ENCODE measurements around the gene PI16.

The PI16 gene

DNA sequence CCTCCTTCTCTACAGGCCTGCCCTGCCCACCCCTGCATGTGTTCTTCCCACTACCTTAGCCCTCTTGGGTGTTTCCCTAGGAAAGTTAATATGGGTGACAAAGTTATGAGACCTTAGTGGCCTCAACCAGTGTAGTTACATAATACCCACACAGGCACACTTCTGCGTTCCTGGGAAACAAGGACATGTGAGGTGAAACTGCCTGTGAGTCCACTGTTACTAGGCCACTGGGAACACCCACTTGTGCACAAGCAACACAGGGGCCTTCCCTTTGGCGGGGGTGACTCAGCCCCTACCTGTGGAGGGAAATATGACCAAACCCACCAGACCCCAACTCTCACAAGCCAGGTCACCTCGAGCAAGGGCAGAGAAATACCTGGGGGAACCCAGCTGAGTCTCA is 12.8 kb downstream of the PI16 start:
- Histone ChIP-seq H3K4me1 (ENCODE audit: control extremely low read depth in 1 of 4, control insufficient read depth in 4 of 4, insufficient read depth in 4 of 4, low read length in 3 of 4) (peaks cover 3 to 24% (median 22%) of the 10 kb centered on the region in 4 experiments), H3K27ac (ENCODE audit: insufficient read depth in 1 of 2, low read depth in 1 of 2, low read length in 2 of 2, poor library complexity in 1 of 2, severe bottlenecking in 2 of 2) (no peak overlapping the region), H3K27me3 (replicated peaks in 2 of 5; ENCODE audit: control insufficient read depth in 4 of 5, insufficient read depth in 5 of 5, low read length in 4 of 5) (peaks cover 0 to under 1% (median 0%) of the 10 kb centered on the region in 5 experiments), H3K9me3 (ENCODE audit: control extremely low read depth in 1 of 5, control insufficient read depth in 4 of 5, insufficient read depth in 2 of 5, low read depth in 1 of 5, low read length in 4 of 5) (no peaks in the 10 kb centered on the region), H3K4me3 (ENCODE audit: control insufficient read depth in 1 of 7, extremely low read depth in 1 of 7, insufficient read depth in 4 of 7, low read depth in 2 of 7, low read length in 6 of 7) (no peak overlapping the region), H3K36me3 (ENCODE audit: control insufficient read depth in 4 of 4, insufficient read depth in 4 of 4, low read length in 3 of 4) (peaks cover 14 to 58% (median 48%) of the 10 kb centered on the region in 4 experiments)
- WGBS (ENCODE audit: insufficient coverage), result no CpG with 5 or more reads among the region's 3 CpGs
- DNase-seq, result no peak
- ChIA-PET POLR2A (no interaction called here), CTCF (interaction anchor here (0.9 to 2.3 kb wide), 3 partner anchors 14 to 51 kb away, joined by 3 to 10 read pairs (median 5); no protein-coding TSS in a partner anchor)

DNA sequence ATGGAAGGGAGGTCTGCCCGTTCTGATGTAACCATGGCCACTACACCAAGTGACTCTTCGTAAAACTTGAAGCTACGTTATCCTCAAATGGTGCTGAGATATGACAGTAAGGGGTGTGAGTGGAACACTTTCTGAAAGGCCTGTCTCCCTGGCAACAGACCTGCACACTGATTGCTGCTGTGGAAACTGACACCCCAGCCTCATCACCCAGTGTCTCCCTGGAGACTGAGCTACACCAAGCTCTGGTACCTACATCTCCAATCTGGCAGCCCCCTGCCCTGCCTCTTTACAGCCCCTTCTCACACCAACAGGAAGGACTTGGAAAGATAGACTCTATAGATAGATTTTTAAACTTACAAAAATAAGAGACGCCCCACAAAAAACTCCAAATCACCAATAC is 13.2 kb downstream of the PI16 start:
- Histone ChIP-seq H3K4me3 (ENCODE audit: control insufficient read depth in 1 of 7, extremely low read depth in 1 of 7, insufficient read depth in 4 of 7, low read depth in 2 of 7, low read length in 6 of 7) (no peak overlapping the region), H3K36me3 (ENCODE audit: control insufficient read depth in 4 of 4, insufficient read depth in 4 of 4, low read length in 3 of 4) (peaks cover 17 to 62% (median 52%) of the 10 kb centered on the region in 4 experiments), H3K27ac (ENCODE audit: insufficient read depth in 1 of 2, low read depth in 1 of 2, low read length in 2 of 2, poor library complexity in 1 of 2, severe bottlenecking in 2 of 2) (no peak overlapping the region), H3K27me3 (replicated peaks in 2 of 5; ENCODE audit: control insufficient read depth in 4 of 5, insufficient read depth in 5 of 5, low read length in 4 of 5) (no peaks in the 10 kb centered on the region), H3K9me3 (ENCODE audit: control extremely low read depth in 1 of 5, control insufficient read depth in 4 of 5, insufficient read depth in 2 of 5, low read depth in 1 of 5, low read length in 4 of 5) (no peaks in the 10 kb centered on the region), H3K4me1 (ENCODE audit: control extremely low read depth in 1 of 4, control insufficient read depth in 4 of 4, insufficient read depth in 4 of 4, low read length in 3 of 4) (peaks cover 3 to 23% (median 22%) of the 10 kb centered on the region in 4 experiments)
- DNase-seq, result no peak
- POLR2A ChIA-PET, result no interaction called here
- CTCF ChIA-PET, result interaction anchor here (2.3 kb wide), 1 partner anchor 13 kb away, joined by 10 read pairs; no protein-coding TSS in a partner anchor
- whole genome bisulfite sequencing (ENCODE audit: insufficient coverage), result 100% methylated on average over 4 of the region's 4 CpGs

DNA sequence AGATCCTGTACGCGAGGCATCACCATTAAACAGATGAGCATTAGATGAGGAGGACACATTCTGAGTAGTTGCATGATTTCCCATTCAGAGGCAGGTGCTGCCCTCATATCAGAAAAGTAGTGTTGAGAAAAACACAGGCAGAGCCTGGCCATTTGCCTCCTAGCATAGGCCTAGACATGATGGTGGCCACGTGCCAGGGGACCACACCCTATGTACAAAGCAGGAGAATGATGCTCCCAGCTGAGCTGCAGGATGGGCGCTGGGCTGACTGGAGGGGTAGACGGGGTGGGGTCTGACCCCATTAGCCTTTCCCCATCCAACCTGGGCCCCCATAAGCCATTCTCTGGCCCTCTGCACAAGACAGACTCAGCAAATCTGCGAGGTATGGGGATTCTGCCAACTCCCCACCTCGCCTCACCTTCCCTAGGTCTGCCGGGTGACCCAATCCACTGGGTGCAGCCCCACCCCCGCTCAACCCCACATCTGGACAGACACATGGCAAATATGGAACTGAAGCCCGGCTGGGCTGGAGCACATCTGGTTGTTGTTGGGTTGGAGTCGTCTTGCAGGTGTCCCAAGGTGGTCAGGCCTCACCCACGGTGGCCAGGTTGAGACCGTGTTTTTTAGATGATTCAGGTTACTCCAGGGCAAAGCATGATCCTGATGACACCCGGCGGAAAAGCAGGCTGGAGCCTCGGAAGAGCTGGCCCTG is 13.9 kb downstream of the PI16 start:
- WGBS (ENCODE audit: insufficient coverage), result 95% methylated on average over 14 of the region's 16 CpGs
- Histone ChIP-seq H3K27me3 (replicated peaks in 2 of 5; ENCODE audit: control insufficient read depth in 4 of 5, insufficient read depth in 5 of 5, low read length in 4 of 5) (no peaks in the 10 kb centered on the region), H3K27ac (ENCODE audit: insufficient read depth in 1 of 2, low read depth in 1 of 2, low read length in 2 of 2, poor library complexity in 1 of 2, severe bottlenecking in 2 of 2) (no peak overlapping the region), H3K9me3 (ENCODE audit: control extremely low read depth in 1 of 5, control insufficient read depth in 4 of 5, insufficient read depth in 2 of 5, low read depth in 1 of 5, low read length in 4 of 5) (no peaks in the 10 kb centered on the region), H3K4me1 (ENCODE audit: control extremely low read depth in 1 of 4, control insufficient read depth in 4 of 4, insufficient read depth in 4 of 4, low read length in 3 of 4) (peaks cover 3 to 18% (median 17%) of the 10 kb centered on the region in 4 experiments), H3K4me3 (ENCODE audit: control insufficient read depth in 1 of 7, extremely low read depth in 1 of 7, insufficient read depth in 4 of 7, low read depth in 2 of 7, low read length in 6 of 7) (no peak overlapping the region), H3K36me3 (ENCODE audit: control insufficient read depth in 4 of 4, insufficient read depth in 4 of 4, low read length in 3 of 4) (peaks cover 17 to 69% (median 56%) of the 10 kb centered on the region in 4 experiments)
- ChIA-PET CTCF (interaction anchor here (1.5 to 4.8 kb wide), 2 partner anchors 10 to 12 kb away, joined by 3 to 21 read pairs; no protein-coding TSS in a partner anchor), POLR2A (no interaction called here)
- no peak for DNase-seq

DNA sequence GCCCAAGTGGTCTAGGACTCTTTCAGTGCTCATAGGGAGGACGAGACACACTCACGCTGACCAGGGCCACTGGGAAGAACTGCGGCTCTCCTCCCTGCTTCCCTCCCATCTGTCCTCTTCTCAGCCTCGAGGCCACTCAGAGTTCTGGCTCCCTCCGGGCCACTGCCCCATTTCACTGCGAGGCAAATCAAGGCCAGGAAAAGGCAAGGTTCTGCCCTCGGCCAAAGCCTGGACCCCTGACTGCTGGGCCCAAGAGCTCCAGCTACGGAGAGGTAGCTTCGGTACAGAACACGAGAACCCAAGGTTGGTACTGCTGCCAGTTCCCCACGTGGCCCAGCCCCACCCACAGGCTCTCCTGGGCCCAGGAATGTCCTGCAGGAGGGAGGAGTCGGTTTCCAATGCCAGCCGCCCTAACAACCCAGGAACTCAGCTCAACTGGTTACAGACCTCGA is 14.7 kb downstream of the PI16 start:
- H3K36me3 ChIP-seq (ENCODE audit: control insufficient read depth in 4 of 4, insufficient read depth in 4 of 4, low read length in 3 of 4), result peaks cover 17 to 77% (median 60%) of the 10 kb centered on the region in 4 experiments
- CTCF ChIA-PET, result interaction anchor here (1.5 to 4.8 kb wide), 2 partner anchors 11 kb away, joined by 3 to 21 read pairs; no protein-coding TSS in a partner anchor
- DNase-seq, result no peak
- 90% methylated on average over 10 of the region's 14 CpGs for WGBS (ENCODE audit: insufficient coverage)
- no peak overlapping the region for H3K4me3 ChIP-seq (ENCODE audit: control insufficient read depth in 1 of 7, extremely low read depth in 1 of 7, insufficient read depth in 4 of 7, low read depth in 2 of 7, low read length in 6 of 7)
- no peaks in the 10 kb centered on the region for H3K9me3 ChIP-seq (ENCODE audit: control extremely low read depth in 1 of 5, control insufficient read depth in 4 of 5, insufficient read depth in 2 of 5, low read depth in 1 of 5, low read length in 4 of 5)
- POLR2A ChIA-PET, result no interaction called here
- no peaks in the 10 kb centered on the region for H3K27me3 ChIP-seq (replicated peaks in 2 of 5; ENCODE audit: control insufficient read depth in 4 of 5, insufficient read depth in 5 of 5, low read length in 4 of 5)
- peaks cover 2 to 10% (median 9%) of the 10 kb centered on the region in 4 experiments for H3K4me1 ChIP-seq (ENCODE audit: control extremely low read depth in 1 of 4, control insufficient read depth in 4 of 4, insufficient read depth in 4 of 4, low read length in 3 of 4)
- no peak overlapping the region for H3K27ac ChIP-seq (ENCODE audit: insufficient read depth in 1 of 2, low read depth in 1 of 2, low read length in 2 of 2, poor library complexity in 1 of 2, severe bottlenecking in 2 of 2)

GRCh38 chr6:36969988-36970891 is 15.7 kb downstream of the PI16 start:
- H3K4me1 ChIP-seq (ENCODE audit: control extremely low read depth in 1 of 4, control insufficient read depth in 4 of 4, insufficient read depth in 4 of 4, low read length in 3 of 4), result no peaks in the 10 kb centered on the region

GRCh38 chr6:36970892-36971842 is 16.6 kb downstream of the PI16 start:
- Histone ChIP-seq H3K36me3 (ENCODE audit: control insufficient read depth in 4 of 4, insufficient read depth in 4 of 4, low read length in 3 of 4) (peaks cover 23 to 96% (median 75%) of the 10 kb centered on the region in 4 experiments), H3K4me1 (ENCODE audit: control extremely low read depth in 1 of 4, control insufficient read depth in 4 of 4, insufficient read depth in 4 of 4, low read length in 3 of 4) (no peaks in the 10 kb centered on the region), H3K27ac (ENCODE audit: insufficient read depth in 1 of 2, low read depth in 1 of 2, low read length in 2 of 2, poor library complexity in 1 of 2, severe bottlenecking in 2 of 2) (no peak overlapping the region), H3K9me3 (ENCODE audit: control extremely low read depth in 1 of 5, control insufficient read depth in 4 of 5, insufficient read depth in 2 of 5, low read depth in 1 of 5, low read length in 4 of 5) (no peaks in the 10 kb centered on the region), H3K4me3 (ENCODE audit: control insufficient read depth in 1 of 7, extremely low read depth in 1 of 7, insufficient read depth in 4 of 7, low read depth in 2 of 7, low read length in 6 of 7) (no peak overlapping the region), H3K27me3 (replicated peaks in 2 of 5; ENCODE audit: control insufficient read depth in 4 of 5, insufficient read depth in 5 of 5, low read length in 4 of 5) (no peaks in the 10 kb centered on the region)
- ChIA-PET POLR2A (interaction anchor here (0.6 kb wide), 1 partner anchor 323 kb away, joined by 4 read pairs; no protein-coding TSS in a partner anchor), CTCF (interaction anchor here (1.4 to 4.8 kb wide), 2 partner anchors 9 to 86 kb away, joined by 3 to 21 read pairs; no protein-coding TSS in a partner anchor)
- 96% methylated on average over 13 of the region's 17 CpGs for WGBS (ENCODE audit: insufficient coverage)
- no peak for DNase-seq

More at GRCh38 chr6:36969988-36970891, 15.7 kb downstream of the PI16 start:
- ChIA-PET POLR2A (no interaction called here), CTCF (interaction anchor here (1.4 to 4.8 kb wide), 3 partner anchors 10 to 85 kb away, joined by 3 to 21 read pairs (median 3); no protein-coding TSS in a partner anchor)
- Histone ChIP-seq H3K4me3 (ENCODE audit: control insufficient read depth in 1 of 7, extremely low read depth in 1 of 7, insufficient read depth in 4 of 7, low read depth in 2 of 7, low read length in 6 of 7) (no peak overlapping the region), H3K27ac (ENCODE audit: insufficient read depth in 1 of 2, low read depth in 1 of 2, low read length in 2 of 2, poor library complexity in 1 of 2, severe bottlenecking in 2 of 2) (no peak overlapping the region), H3K9me3 (ENCODE audit: control extremely low read depth in 1 of 5, control insufficient read depth in 4 of 5, insufficient read depth in 2 of 5, low read depth in 1 of 5, low read length in 4 of 5) (no peaks in the 10 kb centered on the region), H3K36me3 (ENCODE audit: control insufficient read depth in 4 of 4, insufficient read depth in 4 of 4, low read length in 3 of 4) (peaks cover 21 to 87% (median 68%) of the 10 kb centered on the region in 4 experiments), H3K27me3 (replicated peaks in 2 of 5; ENCODE audit: control insufficient read depth in 4 of 5, insufficient read depth in 5 of 5, low read length in 4 of 5) (no peaks in the 10 kb centered on the region)
- 94% methylated on average over 14 of the region's 17 CpGs for WGBS (ENCODE audit: insufficient coverage)
- DNase-seq, result no peak
